Measurements from ENCODE around the gene SEMA4C. TPM values are rescaled to one million over a fixed set of nuclear protein-coding genes. Genes with fewer than 3 reads are reported as not detected.
A peak's percentile ranks its signal among the peaks of the same experiment; 100 is the strongest.

The SEMA4C gene
- total and polyA plus RNA-seq, 2 experiments from 2014 or later: 27.9 to 53.6 TPM

- DNase-seq (ENCODE audit: low read depth in 1 of 2, low spot score in 1 of 2): no peak
- Histone ChIP-seq H3K4me1 (ENCODE audit: low read depth) (peaks cover 37% of the 10 kb centered on the region), H3K27ac (peak overlapping the region; percentile 23), H3K4me3 (no peak overlapping the region), H3K36me3 (no peaks in the 10 kb centered on the region), H3K27me3 (no peaks in the 10 kb centered on the region), H3K9me3 (ENCODE audit: low read depth) (no peaks in the 10 kb centered on the region)
- TF ChIP-seq, protein P1, sequence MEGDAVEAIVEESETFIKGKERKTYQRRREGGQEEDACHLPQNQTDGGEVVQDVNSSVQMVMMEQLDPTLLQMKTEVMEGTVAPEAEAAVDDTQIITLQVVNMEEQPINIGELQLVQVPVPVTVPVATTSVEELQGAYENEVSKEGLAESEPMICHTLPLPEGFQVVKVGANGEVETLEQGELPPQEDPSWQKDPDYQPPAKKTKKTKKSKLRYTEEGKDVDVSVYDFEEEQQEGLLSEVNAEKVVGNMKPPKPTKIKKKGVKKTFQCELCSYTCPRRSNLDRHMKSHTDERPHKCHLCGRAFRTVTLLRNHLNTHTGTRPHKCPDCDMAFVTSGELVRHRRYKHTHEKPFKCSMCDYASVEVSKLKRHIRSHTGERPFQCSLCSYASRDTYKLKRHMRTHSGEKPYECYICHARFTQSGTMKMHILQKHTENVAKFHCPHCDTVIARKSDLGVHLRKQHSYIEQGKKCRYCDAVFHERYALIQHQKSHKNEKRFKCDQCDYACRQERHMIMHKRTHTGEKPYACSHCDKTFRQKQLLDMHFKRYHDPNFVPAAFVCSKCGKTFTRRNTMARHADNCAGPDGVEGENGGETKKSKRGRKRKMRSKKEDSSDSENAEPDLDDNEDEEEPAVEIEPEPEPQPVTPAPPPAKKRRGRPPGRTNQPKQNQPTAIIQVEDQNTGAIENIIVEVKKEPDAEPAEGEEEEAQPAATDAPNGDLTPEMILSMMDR (IDR thresholded peaks at IDR 0.05; ENCODE audit: low read depth, low read length): no peak
Measured at GRCh38 chr2:96810783-96811192, 59.1 kb downstream of the SEMA4C start.

DNA sequence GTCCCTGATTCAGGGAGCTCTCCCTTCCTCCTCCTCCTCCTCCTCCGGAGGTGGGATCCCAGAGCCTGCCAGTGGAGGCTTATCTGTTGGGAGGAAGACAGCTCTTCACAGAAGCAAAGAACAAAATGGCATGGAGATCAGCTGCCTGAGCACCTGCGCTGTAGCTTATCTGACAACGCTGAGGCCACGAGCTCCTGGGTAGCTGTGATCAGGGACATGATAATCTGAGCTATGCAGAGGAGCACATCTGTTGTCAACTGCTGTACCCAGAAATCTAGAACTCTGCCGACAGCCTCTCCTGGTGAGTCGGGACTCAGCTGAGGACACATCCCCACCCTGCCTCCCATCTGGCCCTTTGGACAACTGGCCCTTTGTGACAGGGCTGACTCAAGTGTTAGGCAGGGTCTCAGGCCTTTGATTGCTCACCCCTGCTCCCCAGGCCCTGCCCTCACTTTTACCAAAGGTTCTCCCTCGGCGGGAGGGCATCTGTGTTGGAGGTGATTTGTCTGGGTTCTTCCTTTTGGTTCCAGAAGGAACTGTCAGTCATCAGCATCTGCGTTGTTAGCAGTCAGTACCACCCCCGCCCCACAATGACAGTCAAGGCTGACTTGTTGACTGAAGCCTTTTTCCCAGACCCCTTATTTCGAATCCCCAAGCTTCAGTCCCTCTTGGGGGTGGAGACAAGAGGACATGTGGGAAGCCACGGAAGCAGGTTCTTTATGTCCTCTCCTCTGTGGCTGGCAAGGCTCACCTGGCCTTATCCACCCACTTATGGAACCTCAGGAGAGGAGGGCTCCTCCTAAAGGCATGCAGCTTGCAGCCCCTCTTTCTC, 59.7 kb downstream of the SEMA4C start:
- Histone ChIP-seq H3K4me3 (no peak overlapping the region), H3K27me3 (no peaks in the 10 kb centered on the region), H3K27ac (peak overlapping the region; percentile 58), H3K9me3 (ENCODE audit: low read depth) (no peaks in the 10 kb centered on the region), H3K36me3 (no peaks in the 10 kb centered on the region), H3K4me1 (ENCODE audit: low read depth) (peaks cover 37% of the 10 kb centered on the region)
- TF ChIP-seq, protein P1 (IDR thresholded peaks at IDR 0.05; ENCODE audit: low read depth, low read length): no peak
- DNase-seq (ENCODE audit: low read depth in 1 of 2, low spot score in 1 of 2): no peak

Other genes with a start within 250 kb of the SEMA4C start
- 56.8 and 59.2 TPM in 2 replicates for gene KANSL3, start 231.8 kb downstream of the SEMA4C start, total RNA-seq
- gene KANSL3, start 231.8 kb downstream of the SEMA4C start, polyA plus RNA-seq: 40.4 and 41.9 TPM in 2 replicates
- 0.63 and 2.1 TPM in 2 replicates for gene FER1L5, start 227.3 kb downstream of the SEMA4C start, total RNA-seq
- gene FER1L5, start 227.3 kb downstream of the SEMA4C start, polyA plus RNA-seq: 1.9 and 2.6 TPM in 2 replicates
- gene LMAN2L, start 130.0 kb downstream of the SEMA4C start, total RNA-seq: 28.8 and 34.7 TPM in 2 replicates
- 51.4 and 64.3 TPM in 2 replicates for gene LMAN2L, start 130.0 kb downstream of the SEMA4C start, polyA plus RNA-seq
- gene CNNM4, start 109.2 kb downstream of the SEMA4C start, total RNA-seq: 14.9 and 18.8 TPM in 2 replicates
- 10.2 and 15.5 TPM in 2 replicates for gene CNNM4, start 109.2 kb downstream of the SEMA4C start, polyA plus RNA-seq
- 15.2 and 18.9 TPM in 2 replicates for gene CNNM3, start 53.8 kb downstream of the SEMA4C start, total RNA-seq
- 37.6 and 46.6 TPM in 2 replicates for gene CNNM3, start 53.8 kb downstream of the SEMA4C start, polyA plus RNA-seq
- 4.8 and 11.0 TPM in 2 replicates for gene ANKRD23, start 26.1 kb downstream of the SEMA4C start, total RNA-seq
- gene ANKRD23, start 26.1 kb downstream of the SEMA4C start, polyA plus RNA-seq: 2.5 and 3.3 TPM in 2 replicates
- 15.4 and 27.8 TPM in 2 replicates for gene ANKRD39, start 12.1 kb downstream of the SEMA4C start, total RNA-seq
- 32.1 and 32.3 TPM in 2 replicates for gene ANKRD39, start 12.1 kb downstream of the SEMA4C start, polyA plus RNA-seq
- gene FAM178B, start 116.5 kb upstream of the SEMA4C start, total RNA-seq: 1.3 and 1.4 TPM in 2 replicates
- 0.87 and 4.0 TPM in 2 replicates for gene FAM178B, start 116.5 kb upstream of the SEMA4C start, polyA plus RNA-seq
- gene FAHD2B, start 224.8 kb upstream of the SEMA4C start, total RNA-seq: 43.7 and 45.2 TPM in 2 replicates
- gene FAHD2B, start 224.8 kb upstream of the SEMA4C start, polyA plus RNA-seq: 64.2 and 97.1 TPM in 2 replicates
- gene ANKRD36, start 243.1 kb upstream of the SEMA4C start, total RNA-seq: 29.8 and 72.7 TPM in 2 replicates
- 29.6 and 47.1 TPM in 2 replicates for gene ANKRD36, start 243.1 kb upstream of the SEMA4C start, polyA plus RNA-seq

All from cardiac muscle cell (in vitro differentiated cells and primary cell).